ENCODE measurements around the gene LYZL1.
"Not testable (repeated sequence)": the region's sequence is repeated elsewhere in the genome, so short reads cannot be mapped to it uniquely, and the experiment has no call there.

LYZL1 gene

GRCh38 chr10:29276251-29276850 lies 12.5 kb upstream of the LYZL1 start:
- no peaks in the 10 kb centered on the region for H3K36me3 Mint-ChIP-seq (ENCODE audit: low read depth)
- no peaks in the 10 kb centered on the region for H3K9me3 Mint-ChIP-seq
- H3K4me1 Mint-ChIP-seq: no peaks in the 10 kb centered on the region
- no peak overlapping the region for H3K27ac Mint-ChIP-seq
- DNase-seq (no peak), ATAC-seq (no peak)
- H3K27me3 Mint-ChIP-seq: no peaks in the 10 kb centered on the region
- H3K4me3 Mint-ChIP-seq: no peak overlapping the region

DNA sequence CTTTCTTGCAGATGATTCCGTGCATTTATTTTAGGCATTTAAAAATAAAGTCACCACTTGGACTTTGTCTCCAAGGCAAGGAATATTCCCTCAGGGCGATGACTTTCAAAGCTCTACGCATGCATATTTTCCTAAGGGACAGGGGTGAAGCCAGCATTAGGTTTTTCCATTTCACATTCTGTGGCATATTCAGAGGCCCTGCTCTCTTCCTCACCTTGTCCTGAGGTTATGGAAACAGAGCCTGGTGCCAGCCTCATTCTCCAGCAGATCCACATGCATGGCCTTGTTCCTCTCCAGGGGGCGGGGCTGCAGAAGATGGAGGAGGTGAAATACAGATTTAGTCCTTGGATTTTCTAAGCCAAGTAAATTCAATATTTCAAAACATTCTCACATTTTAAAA lies 11.6 kb upstream of the LYZL1 start:
- DNase-seq (no peak), ATAC-seq (no peak)
- no peak overlapping the region for H3K27ac Mint-ChIP-seq
- no peaks in the 10 kb centered on the region for H3K27me3 Mint-ChIP-seq
- H3K4me1 Mint-ChIP-seq: no peaks in the 10 kb centered on the region
- H3K4me3 Mint-ChIP-seq: no peak overlapping the region
- H3K9me3 Mint-ChIP-seq: no peaks in the 10 kb centered on the region
- no peaks in the 10 kb centered on the region for H3K36me3 Mint-ChIP-seq (ENCODE audit: low read depth)

GRCh38 chr10:29279779-29280487 lies 8.9 kb upstream of the LYZL1 start:
- no peak overlapping the region for H3K27ac Mint-ChIP-seq
- DNase-seq: no peak
- H3K4me3 Mint-ChIP-seq: no peak overlapping the region
- H3K27me3 Mint-ChIP-seq: peaks cover 5% of the 10 kb centered on the region
- H3K9me3 Mint-ChIP-seq: no peaks in the 10 kb centered on the region
- H3K4me1 Mint-ChIP-seq: no peaks in the 10 kb centered on the region
- ATAC-seq: no peak
- H3K36me3 Mint-ChIP-seq (ENCODE audit: low read depth): no peaks in the 10 kb centered on the region

- Mint-ChIP-seq H3K4me3 (no peak overlapping the region), H3K36me3 (ENCODE audit: low read depth) (no peaks in the 10 kb centered on the region), H3K9me3 (no peaks in the 10 kb centered on the region), H3K27ac (no peak overlapping the region), H3K4me1 (no peaks in the 10 kb centered on the region), H3K27me3 (peaks cover 5% of the 10 kb centered on the region)
- ATAC-seq: no peak
- no peak for DNase-seq
Measured at GRCh38 chr10:29280488-29280840, 8.4 kb upstream of the LYZL1 start.

DNA sequence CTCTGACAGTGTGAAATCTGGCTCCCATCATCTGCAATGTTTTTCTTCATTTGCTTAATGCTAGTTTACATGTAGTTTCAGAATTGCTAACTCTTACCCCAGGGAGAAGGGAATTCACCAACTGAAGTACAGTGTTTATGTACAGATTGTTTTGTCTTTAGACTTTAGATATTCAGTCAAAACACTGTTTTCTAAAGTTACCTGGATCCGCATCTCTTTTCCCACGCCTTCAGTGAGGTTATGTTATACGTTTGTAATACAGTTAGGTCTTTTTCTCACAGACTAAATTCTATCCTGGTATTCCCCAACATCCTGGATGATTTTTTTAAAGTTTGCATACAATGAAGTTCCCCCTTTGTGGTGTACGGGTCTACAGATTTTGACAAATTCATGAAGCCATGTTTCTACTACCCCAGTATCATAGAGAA lies 3.2 kb upstream of the LYZL1 start:
- ATAC-seq: no peak
- no peak for DNase-seq
- Mint-ChIP-seq H3K36me3 (ENCODE audit: low read depth) (no peaks in the 10 kb centered on the region), H3K9me3 (no peaks in the 10 kb centered on the region), H3K4me1 (no peaks in the 10 kb centered on the region), H3K4me3 (no peak overlapping the region), H3K27me3 (peaks cover 8% of the 10 kb centered on the region), H3K27ac (no peak overlapping the region)

- DNase-seq: no peak
- ATAC-seq: no peak
- H3K4me3 Mint-ChIP-seq: no peak overlapping the region
- H3K27ac Mint-ChIP-seq: no peak overlapping the region
- H3K4me1 Mint-ChIP-seq: no peaks in the 10 kb centered on the region
- H3K27me3 Mint-ChIP-seq: peaks cover 8% of the 10 kb centered on the region
- H3K9me3 Mint-ChIP-seq: no peaks in the 10 kb centered on the region
- H3K36me3 Mint-ChIP-seq (ENCODE audit: low read depth): no peaks in the 10 kb centered on the region
Measured at GRCh38 chr10:29287635-29288034, 1.2 kb upstream of the LYZL1 start.

DNA sequence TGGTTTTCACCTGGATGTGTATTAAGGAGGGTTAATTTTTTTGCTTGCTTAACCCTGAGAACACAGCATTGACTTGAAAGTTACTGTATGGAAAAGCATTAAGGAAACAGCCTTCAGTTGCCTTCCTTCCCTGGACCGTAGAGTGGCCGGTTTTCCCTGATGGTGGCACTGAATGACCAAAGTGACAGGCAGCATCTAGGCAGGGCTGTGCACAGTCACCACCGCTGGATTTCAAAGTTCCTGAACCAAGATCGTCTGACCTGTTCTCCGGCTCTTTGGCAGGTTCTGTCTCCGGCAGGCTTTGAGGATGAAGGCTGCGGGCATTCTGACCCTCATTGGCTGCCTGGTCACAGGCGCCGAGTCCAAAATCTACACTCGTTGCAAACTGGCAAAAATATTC lies 2.7 kb downstream of the LYZL1 start:
- DNase-seq, H3K9me3 Mint-ChIP-seq: not testable (repeated sequence)

DNA sequence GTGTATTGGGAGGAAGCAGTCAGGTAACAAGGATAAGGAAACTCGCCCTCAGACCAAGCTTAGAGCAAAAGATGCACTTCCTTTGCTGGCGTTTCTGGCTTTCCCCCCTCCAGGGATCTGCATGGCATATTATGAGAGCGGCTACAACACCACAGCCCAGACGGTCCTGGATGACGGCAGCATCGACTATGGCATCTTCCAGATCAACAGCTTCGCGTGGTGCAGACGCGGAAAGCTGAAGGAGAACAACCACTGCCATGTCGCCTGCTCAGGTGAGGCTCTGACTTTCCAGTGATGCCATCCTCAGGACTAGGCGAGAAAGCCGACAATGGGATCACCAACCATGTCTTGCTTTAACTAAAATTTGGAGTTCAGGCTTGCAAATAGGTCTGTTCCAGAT lies 3.5 kb downstream of the LYZL1 start:
- not testable (repeated sequence) for ATAC-seq; H3K36me3 Mint-ChIP-seq (ENCODE audit: low read depth)
- peaks cover 28% of the 10 kb centered on the region for H3K27me3 Mint-ChIP-seq

More for the DNA sequence above, 2.7 kb downstream of the LYZL1 start:
- not testable (repeated sequence) for H3K36me3 Mint-ChIP-seq (ENCODE audit: low read depth); ATAC-seq; H3K27ac Mint-ChIP-seq; H3K4me3 Mint-ChIP-seq; H3K4me1 Mint-ChIP-seq
- peaks cover 26% of the 10 kb centered on the region for H3K27me3 Mint-ChIP-seq

DNA sequence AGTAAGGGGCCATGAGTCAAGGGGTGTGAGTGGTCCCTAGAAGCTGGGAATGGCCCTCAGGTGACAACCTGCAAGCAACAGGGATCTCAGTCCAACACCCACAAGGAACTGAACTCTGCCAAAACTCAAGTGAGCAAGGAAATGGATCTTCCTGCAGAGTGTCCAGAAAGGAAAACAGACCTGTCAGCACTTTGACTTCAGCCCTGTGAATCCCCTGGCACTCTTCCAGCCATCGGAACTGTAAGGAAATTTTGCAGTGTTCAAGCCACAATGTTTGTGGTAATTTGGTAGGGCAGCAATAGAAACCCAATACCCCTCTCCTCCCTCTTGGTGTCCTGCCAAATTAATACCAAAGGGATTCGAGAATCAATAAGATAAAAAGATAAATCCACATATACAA lies 6.9 kb downstream of the LYZL1 start:
- Mint-ChIP-seq H3K4me3 (no peak overlapping the region), H3K27ac (no peak overlapping the region), H3K4me1 (no peaks in the 10 kb centered on the region), H3K36me3 (ENCODE audit: low read depth) (no peaks in the 10 kb centered on the region), H3K27me3 (peaks cover 34% of the 10 kb centered on the region), H3K9me3 (peaks cover 12% of the 10 kb centered on the region)
- ATAC-seq: no peak
- no peak for DNase-seq

More for the DNA sequence above, 3.5 kb downstream of the LYZL1 start:
- not testable (repeated sequence) for DNase-seq, H3K9me3 Mint-ChIP-seq, H3K4me3 Mint-ChIP-seq, H3K27ac Mint-ChIP-seq, H3K4me1 Mint-ChIP-seq

DNA sequence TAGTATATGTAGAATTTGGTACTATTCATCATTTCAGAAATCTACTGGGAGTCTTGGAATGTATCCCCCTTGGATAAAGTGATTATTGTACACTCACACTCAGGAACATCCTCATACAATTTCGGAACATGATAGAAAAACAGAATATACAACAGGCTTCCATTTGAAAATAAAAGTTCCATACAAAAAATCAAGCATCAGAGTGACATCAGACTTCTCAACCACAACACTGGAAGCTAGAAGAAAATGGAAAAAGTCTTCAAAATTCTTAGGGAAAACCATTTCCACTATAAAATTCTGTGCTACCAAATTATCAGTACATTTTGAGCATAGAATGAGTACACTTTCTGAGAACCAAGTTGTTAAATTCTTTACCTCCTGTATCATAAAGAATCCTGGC lies 8.8 kb downstream of the LYZL1 start:
- Mint-ChIP-seq H3K4me3 (no peak overlapping the region), H3K9me3 (peaks cover 27% of the 10 kb centered on the region), H3K27ac (no peak overlapping the region), H3K27me3 (peaks cover 41% of the 10 kb centered on the region), H3K4me1 (no peaks in the 10 kb centered on the region), H3K36me3 (ENCODE audit: low read depth) (no peaks in the 10 kb centered on the region)
- DNase-seq (no peak), ATAC-seq (no peak)

- peaks cover 31% of the 10 kb centered on the region for H3K27me3 Mint-ChIP-seq
- H3K4me3 Mint-ChIP-seq: no peak overlapping the region
- H3K9me3 Mint-ChIP-seq: peaks cover 27% of the 10 kb centered on the region
- no peaks in the 10 kb centered on the region for H3K36me3 Mint-ChIP-seq (ENCODE audit: low read depth)
- no peak overlapping the region for H3K27ac Mint-ChIP-seq
- no peak for DNase-seq
- no peaks in the 10 kb centered on the region for H3K4me1 Mint-ChIP-seq
- no peak for ATAC-seq
Measured at GRCh38 chr10:29301359-29301910, 12.6 kb downstream of the LYZL1 start.

GRCh38 chr10:29302499-29302898 lies 13.6 kb downstream of the LYZL1 start:
- Mint-ChIP-seq H3K9me3 (peaks cover 25% of the 10 kb centered on the region), H3K4me3 (no peak overlapping the region), H3K36me3 (ENCODE audit: low read depth) (no peaks in the 10 kb centered on the region), H3K27me3 (peaks cover 32% of the 10 kb centered on the region), H3K4me1 (no peaks in the 10 kb centered on the region), H3K27ac (no peak overlapping the region)
- DNase-seq (no peak), ATAC-seq (no peak)

GRCh38 chr10:29304264-29304994 lies 15.6 kb downstream of the LYZL1 start:
- H3K9me3 Mint-ChIP-seq: peaks cover 16% of the 10 kb centered on the region
- DNase-seq (peak; percentile 30), ATAC-seq (peak; percentile 36)
- H3K27ac Mint-ChIP-seq: no peak overlapping the region
- no peaks in the 10 kb centered on the region for H3K4me1 Mint-ChIP-seq
- no peaks in the 10 kb centered on the region for H3K36me3 Mint-ChIP-seq (ENCODE audit: low read depth)
- H3K27me3 Mint-ChIP-seq: peaks cover 26% of the 10 kb centered on the region
- no peak overlapping the region for H3K4me3 Mint-ChIP-seq

DNA sequence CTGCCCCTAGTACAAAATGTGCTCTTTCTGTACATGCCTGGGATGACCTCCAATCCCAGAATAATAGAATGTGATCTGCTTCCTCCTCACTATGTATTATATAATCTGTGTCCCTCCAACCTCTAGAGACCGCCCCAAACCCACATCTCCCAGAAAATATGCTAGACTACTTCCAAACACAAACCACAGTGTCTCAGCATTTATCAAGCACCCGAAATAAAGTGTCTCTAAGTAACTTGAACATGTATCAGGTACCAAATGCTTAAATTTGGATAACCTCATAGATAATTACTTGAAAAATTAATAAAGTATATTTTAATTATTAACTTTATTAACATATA lies 16.1 kb downstream of the LYZL1 start:
- Mint-ChIP-seq H3K9me3 (peaks cover 16% of the 10 kb centered on the region), H3K4me3 (no peak overlapping the region), H3K36me3 (ENCODE audit: low read depth) (no peaks in the 10 kb centered on the region), H3K4me1 (no peaks in the 10 kb centered on the region), H3K27me3 (peaks cover 28% of the 10 kb centered on the region), H3K27ac (no peak overlapping the region)
- no peak for DNase-seq
- no peak for ATAC-seq

- ATAC-seq (no peak), DNase-seq (no peak)
- Mint-ChIP-seq H3K4me1 (no peaks in the 10 kb centered on the region), H3K27ac (no peak overlapping the region), H3K27me3 (peaks cover 30% of the 10 kb centered on the region), H3K9me3 (peaks cover 7% of the 10 kb centered on the region), H3K36me3 (ENCODE audit: low read depth) (no peaks in the 10 kb centered on the region), H3K4me3 (no peak overlapping the region)
Measured at GRCh38 chr10:29306688-29307087, 17.8 kb downstream of the LYZL1 start.
